HG03095 (cell line): ENCODE results near the gene ZNF470.
A peak's percentile ranks its signal among the peaks of the same experiment; 100 is the strongest.

Experiments used
- ATAC-seq: cut with Tn5 transposase; IDR thresholded peaks from one replicate; pipeline ENCODE4 v1.9.1; 2021; ENCODE audit warnings: moderate library complexity; ENCODE audit not compliant: unreplicated experiment

Gene ZNF470

DNA sequence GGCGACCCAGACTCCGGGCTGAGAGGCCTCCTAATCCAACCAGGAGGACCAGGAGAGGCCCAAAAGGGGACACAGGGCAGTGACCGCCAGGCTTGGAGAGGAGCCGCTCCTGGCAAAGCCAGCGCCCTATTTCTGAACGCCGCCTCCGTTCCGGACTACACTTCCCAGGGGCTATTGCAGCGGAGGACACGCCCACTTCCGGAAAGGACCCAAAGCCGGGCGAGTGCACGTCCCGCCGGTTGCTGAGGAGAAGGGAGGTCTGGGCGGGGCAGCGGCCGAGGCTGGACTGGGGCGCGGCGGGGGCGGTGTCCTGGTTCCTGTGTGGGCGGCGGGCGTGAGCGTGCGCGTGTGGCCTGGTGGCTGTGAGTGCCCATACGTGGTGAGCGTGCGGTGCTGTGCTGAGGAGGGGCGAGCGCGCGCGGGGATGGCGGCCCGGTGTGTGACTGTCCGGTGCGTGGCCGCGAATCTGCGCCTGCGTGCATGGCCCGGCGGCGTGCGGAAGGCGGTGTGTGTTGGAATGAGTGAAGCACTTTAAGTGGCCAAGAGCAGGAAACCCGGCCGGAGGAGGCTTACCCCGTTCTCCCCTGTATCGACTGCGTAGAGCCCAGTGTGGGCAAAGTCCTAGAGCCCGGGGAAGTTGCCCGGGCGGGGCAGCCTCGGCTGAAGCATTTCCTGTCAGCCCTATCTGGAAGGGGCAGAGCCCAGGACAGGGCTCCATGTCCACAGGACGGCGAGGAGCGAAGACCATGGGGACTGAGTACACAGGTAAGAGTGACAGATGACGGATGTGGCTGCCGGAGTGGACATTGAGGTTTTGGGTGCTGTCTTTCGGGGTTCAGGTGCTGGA, at the start of gene ZNF470:
Gene ZNF470, plus strand, starts transcription at position 195 of the 847 bp plus-strand sequence. CDS start 2,844 bp downstream, outside the sequence.
- ATAC-seq: peak; percentile 96

DNA sequence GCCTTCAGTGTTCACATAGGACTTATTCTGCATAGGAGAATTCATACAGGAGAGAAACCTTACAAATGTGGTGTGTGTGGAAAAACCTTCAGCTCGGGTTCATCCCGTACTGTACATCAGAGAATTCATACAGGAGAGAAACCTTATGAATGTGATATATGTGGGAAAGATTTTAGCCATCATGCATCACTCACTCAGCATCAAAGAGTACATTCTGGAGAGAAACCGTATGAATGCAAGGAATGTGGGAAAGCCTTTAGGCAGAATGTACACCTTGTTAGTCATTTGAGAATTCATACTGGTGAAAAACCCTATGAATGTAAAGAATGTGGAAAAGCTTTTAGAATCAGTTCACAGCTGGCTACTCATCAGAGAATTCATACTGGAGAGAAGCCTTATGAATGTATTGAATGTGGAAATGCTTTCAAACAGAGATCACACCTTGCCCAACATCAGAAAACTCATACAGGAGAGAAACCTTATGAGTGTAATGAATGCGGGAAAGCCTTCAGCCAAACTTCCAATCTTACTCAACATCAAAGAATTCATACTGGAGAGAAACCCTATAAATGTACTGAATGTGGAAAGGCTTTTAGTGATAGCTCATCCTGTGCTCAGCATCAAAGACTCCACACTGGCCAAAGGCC, 41.9 kb upstream of the ZNF470 start:
- ATAC-seq: no peak

DNA sequence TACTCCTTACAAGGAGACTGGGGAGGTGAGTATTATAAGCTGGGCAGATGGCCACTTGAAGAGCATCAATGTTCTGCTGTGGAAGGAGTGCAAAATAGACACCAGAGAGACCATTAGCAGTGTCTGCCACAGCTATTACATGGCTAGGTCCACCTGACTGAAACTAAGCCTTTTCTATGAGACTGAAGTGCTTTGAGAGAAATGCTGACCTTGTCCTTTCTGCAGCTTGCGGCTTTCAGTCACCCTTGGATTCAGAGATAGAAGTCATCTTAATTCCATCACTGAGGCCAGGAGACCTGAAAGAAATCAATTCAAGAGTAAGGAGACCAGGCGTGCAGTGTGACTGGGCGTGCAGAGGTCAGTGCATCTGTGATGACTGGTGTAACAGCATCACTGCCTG, 29.8 kb upstream of the ZNF470 start:
- no peak for ATAC-seq

DNA sequence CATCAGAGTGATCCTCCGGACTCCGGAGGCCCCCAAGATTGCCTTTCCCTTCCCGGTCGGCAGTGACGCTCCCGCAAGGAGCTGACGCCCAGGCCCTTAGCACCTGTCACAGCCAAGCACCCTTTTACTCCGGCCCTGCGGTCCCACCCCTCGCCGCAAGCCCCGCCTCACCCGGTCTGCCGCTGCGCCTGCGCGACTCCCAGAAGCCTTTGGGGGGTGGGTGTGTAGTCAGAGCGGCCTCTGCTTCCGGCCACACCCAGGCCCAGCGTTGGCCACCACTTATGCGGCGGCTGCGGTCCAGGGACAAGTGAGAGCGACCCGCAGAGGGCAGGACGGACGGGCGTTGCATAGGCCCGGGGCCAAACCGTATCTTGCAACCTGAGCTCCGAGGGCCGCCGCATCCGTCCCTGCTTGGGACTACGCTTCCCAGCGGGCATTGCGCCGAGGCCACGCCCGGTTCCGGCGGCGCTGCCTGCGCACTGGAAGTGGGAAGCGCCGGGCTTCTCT, 29.0 kb upstream of the ZNF470 start:
- peak; percentile 66 for ATAC-seq

DNA sequence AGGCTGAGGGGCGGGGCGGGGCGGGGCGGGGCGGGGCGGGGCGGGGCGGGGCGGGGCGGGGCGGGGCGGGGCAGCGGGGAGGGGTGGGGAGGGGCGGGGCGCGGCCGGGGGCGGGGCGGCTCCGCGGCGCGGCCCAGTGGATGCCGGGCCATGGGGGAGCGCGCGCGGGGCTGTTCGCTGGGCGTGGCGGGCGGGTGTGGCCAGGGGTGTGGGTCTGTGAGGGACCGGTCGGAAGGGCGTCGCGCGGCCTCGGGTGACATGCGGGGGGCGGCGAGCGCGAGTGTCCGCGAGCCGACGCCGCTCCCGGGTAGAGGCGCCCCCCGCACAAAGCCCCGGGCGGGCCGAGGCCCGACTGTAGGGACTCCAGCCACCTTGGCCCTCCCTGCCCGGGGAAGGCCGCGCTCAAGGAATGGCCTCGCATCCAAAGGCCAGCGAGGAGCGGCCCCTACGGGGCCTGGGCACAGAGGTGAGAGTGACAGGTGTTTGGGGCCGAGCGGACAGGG, 28.5 kb upstream of the ZNF470 start, which contains the start of gene ZFP28:
Gene ZFP28, plus strand, starts transcription at position 188 of the 503 bp plus-strand sequence. Its CDS starts 71 bp downstream, at position 259.
- peak; percentile 38 for ATAC-seq

DNA sequence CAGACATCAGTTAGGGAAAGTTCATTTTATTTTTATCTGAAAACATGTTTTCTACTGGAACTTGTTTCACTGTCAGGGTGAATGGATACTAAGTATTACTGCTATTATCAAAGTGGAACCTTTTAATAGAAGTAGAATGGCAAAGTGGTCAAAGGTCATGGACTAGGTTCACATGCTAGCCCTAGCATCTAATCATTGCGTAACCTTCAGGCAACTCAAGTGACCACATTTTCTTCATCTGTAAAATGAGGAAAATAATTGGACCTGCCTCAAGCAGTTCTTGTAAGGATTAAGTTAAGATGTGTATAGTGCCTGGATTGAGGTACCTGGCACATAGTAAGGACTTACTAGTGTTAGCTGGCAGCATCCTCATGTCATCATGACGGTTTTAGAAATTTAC, 23.5 kb upstream of the ZNF470 start:
- no peak for ATAC-seq

DNA sequence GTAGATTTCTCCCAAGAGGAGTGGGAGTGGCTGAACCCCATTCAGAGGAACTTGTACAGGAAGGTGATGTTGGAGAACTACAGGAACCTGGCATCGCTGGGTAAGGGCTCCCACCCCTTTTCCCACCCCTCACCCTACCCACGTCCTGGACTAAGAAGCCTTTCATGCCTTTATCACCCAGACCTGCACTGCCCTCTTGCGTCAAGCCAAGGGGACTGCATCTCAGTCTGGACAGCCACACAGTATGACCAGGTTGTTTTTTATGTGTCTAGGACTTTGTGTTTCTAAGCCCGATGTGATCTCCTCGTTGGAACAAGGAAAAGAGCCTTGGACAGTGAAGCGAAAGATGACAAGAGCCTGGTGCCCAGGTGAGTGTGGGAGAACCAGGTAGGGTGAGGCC, 19.7 kb upstream of the ZNF470 start:
- no peak for ATAC-seq

DNA sequence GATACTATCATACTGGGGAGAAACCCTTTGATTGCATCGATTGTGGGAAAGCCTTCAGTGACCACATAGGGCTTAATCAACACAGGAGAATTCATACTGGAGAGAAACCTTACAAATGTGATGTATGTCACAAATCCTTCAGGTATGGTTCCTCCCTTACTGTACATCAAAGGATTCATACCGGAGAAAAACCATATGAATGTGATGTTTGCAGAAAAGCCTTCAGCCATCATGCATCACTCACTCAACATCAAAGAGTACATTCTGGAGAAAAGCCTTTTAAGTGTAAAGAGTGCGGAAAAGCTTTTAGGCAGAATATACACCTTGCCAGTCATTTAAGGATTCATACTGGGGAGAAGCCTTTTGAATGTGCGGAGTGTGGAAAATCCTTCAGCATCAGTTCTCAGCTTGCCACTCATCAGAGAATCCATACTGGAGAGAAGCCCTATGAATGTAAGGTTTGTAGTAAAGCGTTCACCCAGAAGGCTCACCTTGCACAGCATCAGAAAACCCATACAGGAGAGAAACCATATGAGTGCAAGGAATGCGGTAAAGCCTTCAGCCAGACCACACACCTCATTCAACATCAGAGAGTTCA, 12.9 kb upstream of the ZNF470 start:
- ATAC-seq: no peak

DNA sequence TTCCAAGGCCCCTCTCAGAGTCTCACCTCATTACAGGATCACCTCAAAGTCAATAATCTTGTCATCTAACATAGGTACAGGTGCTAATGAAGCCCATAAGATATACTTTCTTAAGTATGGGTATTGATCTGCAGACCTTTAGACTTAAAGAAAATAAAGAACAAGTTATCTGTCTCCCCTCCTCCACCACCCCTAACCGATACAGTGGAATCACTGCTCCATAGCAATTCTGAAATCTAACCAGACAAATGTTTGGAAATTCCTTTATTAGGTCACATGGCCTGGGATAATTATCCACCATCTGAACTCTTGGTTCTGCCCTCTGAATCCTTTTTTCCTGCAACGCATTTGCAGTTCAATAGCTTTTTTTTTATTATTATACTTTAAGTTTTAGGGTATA, 4.5 kb upstream of the ZNF470 start:
- ATAC-seq: no peak

DNA sequence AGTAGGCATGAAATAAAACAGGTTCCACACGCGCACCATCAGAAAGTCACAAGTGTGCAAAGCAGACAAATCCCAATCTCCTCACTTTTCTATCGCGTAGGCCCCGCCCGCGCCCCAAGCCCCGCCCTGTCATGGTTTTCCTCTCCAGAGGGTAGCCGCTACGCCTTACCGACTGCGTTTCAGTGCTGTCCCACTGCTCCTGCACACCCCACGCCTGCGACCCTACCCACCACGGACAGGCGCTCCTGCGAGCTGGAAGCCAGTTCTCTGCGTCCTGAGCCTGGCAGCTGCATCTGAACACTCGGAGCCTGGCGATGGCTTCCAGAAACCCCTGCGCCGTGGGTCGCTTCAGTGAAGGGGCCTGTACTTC, 379 bp upstream of the ZNF470 start:
- ATAC-seq: peak; percentile 33

DNA sequence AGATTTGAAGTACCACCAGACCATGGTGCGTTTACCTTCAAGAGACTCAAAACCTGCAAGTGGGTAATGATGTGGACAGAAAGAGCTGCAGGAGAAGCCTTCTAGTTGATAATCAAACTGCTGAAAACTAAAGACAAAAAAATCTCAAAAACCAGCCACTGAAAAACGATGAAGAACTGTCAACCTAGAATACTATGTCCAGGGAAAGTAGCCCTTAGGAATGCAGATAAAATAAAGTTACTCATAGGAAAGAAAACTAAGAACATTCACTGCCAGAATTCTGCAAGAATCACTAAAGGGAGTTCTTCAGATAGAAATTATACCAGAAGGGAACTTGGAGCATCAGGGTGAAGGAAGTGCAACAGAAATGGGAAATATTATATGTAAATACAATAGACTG, 5.3 kb downstream of the ZNF470 start:
- ATAC-seq: no peak

DNA sequence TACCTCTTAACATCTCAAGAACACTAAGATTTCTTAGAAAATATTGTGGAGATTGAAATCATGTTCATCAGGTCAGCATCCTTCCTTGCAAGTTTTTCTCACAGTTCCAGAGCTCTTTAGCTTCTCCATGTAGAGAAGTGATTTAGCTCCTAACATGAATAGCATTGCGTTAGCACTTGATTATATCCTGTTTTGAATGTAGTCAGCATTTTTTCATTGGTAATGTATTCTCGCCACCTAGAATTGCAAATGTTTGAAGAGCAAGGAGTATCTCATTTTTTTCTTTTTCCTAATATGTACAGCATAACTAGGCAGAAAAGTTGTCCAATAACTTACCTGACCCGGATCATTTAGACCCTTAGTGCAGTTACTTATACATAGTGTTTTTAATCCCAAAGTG, 6.6 kb downstream of the ZNF470 start:
- no peak for ATAC-seq

DNA sequence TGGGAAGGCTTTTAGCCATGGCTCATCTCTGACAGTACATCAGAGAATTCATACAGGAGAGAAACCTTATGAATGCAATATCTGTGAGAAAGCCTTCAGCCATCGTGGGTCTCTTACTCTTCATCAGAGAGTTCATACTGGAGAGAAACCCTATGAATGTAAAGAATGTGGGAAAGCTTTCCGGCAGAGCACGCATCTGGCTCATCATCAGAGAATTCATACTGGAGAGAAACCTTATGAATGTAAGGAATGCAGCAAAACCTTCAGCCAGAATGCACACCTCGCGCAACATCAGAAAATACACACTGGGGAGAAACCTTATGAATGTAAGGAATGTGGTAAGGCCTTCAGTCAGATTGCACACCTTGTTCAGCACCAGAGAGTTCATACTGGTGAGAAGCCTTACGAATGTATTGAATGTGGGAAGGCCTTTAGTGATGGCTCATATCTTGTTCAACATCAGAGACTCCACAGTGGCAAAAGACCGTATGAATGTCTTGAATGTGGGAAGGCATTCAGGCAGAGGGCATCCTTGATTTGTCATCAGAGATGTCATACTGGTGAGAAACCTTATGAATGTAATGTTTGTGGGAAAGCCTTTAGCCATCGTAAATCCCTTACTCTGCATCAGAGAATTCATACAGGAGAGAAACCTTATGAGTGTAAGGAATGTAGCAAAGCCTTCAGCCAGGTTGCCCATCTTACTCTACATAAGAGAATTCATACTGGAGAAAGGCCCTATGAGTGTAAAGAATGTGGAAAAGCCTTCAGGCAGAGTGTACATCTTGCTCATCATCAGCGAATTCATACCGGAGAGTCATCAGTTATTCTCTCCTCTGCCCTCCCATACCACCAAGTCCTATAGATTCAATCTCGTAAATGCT, 10.7 kb downstream of the ZNF470 start:
- ATAC-seq: no peak

DNA sequence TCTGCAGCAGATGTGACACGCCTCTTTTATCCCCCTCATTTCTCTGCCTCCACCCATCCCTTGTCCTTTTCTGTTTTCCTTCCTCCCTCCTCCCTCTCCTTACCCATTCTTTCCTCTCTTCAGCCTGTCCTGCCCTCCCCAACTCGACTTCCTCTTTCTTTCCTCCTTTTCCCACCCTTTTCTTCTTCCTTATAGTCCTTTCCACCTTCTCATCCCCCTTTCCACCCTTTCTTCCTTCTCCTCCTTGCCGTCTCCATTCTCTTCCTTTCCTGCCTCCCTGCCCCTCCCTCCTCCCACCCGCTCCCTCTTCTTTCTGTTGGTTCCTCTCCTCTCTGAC, 27.1 kb downstream of the ZNF470 start:
- no peak for ATAC-seq

DNA sequence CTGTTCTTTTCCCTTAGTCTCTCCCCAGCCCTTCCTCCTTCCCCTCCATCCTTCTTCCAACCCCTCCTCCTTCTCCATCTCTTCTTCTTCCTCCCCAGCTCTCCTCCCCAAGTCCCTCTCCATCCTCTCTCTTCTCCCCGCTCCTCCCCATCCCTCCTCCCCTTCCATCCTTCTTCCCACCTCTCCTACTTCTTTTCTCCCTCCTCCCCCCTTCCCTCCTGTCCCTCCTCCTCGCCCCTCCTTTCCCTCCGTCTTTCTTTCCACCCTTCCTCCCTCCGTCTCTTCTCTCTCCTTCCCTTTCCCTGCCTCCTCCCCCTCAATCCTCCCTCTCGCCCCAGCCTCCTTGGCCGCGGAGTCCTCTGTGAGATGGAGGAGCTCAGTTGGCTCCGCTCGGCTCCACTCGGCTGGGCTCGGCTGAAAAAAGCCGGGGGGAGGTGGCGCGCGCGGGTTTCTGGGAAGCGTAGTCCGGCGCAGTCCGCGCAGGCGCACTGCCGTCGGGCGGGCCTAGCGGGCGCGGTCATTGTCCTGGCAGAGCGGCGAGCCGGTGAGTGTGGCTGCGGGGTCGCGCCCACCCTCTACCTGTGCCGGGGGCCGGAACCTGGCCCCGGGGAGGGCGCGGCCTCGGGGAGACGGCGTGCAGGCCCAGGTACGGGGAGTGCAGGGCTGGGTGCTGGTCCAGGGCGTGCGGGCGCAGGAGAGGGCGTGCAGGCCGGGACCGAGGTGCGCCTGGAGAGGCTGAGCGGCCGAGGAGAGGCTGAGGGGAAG, 27.7 kb downstream of the ZNF470 start, which contains the start of gene ZNF71:
Gene ZNF71, plus strand, starts transcription at position 520 of the 765 bp plus-strand sequence. CDS start 6,257 bp downstream, outside the sequence.
- peak; percentile 91 for ATAC-seq

DNA sequence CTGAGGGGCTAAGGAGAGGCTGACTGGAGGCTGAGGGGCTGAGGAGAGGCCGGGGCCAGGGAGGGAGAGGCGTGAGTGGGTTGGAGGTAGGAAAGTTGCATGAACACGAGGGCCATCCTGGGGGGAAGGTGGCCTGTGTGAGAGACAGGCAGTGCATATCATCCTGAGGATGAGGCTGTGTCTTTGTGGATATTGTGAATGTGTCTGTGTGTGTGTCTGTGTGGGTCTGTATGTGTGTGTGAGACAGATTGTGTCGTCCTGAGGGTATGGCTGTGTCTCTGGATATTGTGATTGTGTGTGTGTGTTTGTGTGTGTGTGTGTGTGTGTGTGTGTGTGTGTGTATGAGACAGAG, 28.3 kb downstream of the ZNF470 start:
- ATAC-seq: no peak

DNA sequence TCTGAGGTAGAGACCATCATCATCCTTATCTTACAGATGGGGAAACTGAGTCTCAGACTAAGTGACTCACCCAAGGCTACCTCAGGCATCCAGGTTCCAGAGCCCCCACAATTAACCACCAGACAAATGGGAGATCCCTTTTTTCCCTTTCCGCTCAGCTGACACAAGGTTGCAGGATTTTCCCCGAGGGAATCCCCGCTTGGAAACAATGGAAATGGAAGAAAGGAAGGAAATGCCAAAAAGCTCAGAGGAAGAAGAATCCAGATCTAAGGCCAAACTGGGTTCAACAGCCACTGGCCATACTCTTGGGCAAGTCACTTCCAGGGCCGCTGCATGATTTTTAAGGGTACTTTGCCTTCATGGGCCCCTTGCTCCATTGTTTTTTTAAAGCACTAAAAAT, 29.4 kb downstream of the ZNF470 start:
- no peak for ATAC-seq

DNA sequence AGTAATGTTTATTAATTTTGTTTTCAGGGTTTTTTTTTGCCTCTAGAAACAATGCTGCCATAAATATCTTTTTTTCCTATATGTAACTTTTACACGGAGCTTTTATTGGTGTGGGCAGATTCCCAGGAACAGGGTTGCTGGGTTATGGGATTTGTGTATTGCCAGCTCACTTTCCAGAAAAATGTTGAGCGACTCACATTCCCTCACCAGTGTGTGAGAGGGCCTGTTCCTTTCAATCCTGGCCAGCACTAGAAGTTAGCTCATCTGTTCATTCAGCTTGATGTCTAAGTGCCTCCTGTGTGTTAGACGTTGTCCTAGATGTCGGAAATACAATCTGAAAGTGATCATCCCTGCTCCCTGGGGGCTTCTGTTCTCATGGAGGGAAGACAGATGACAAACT, 30.4 kb downstream of the ZNF470 start:
- no peak for ATAC-seq

DNA sequence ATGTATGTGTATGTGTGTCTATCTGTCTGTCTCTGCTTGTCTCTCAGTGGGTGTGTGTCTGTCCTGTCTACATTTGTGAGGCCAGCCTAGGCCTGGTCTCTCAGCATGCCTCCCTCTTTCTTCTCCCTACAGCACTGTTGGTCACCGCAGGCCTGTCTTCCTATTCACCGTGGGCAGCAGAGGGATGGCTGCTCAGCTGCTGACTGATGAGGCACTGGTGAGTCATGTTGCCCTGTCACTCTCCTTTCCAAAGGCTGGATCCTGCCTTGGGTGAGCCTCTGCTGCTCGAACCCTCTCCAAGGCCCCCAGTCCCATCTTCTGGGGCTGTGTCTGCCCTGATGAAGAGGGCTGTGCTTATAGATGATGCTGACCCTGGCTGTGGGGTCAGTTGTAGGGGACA, 34.1 kb downstream of the ZNF470 start:
- ATAC-seq: no peak

DNA sequence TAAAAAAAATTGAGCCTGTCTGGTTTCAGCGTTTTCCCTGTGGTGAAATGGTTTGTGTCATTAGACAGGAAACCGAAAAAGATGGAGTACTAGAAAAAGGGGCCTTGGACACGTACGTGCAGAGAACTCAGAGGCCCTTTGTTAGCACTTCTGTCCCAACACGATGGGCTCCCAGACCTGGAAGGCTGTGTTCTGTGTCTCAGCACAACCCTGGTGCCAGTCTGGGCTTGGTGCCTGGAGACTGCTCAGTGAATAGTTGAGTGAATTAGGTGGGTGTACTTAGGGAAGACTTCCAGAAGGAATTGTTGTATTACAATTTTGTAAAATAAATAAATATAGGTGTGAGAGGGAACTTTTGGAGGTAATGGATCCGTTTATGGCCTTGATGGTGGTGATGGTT, 36.6 kb downstream of the ZNF470 start:
- no peak for ATAC-seq
